Astrocyte (in vitro differentiated cells and primary cell): ENCODE measurements around the gene SCNN1B. TPM values are rescaled to one million over a fixed set of nuclear protein-coding genes. Genes with fewer than 3 reads are reported as not detected.
"Not testable (repeated sequence)": the region's sequence is repeated elsewhere in the genome, so short reads cannot be mapped to it uniquely, and the experiment has no call there.

Experiments used
- DNase-seq: peaks from one replicate; pipeline ENCODE4 v3.0.0-alpha.2; 2010; ENCODE audit warnings: low read depth
- FAIRE-seq: peaks from 2 replicates; lab custom pipeline; 2011; peaks lifted over from hg19 to GRCh38; lab: Jason Lieb, UNC
- H2AFZ ChIP-seq: 2 replicates; pipeline ENCODE4 v1.6.0; 2012; ENCODE audit warnings: low read depth, low read length, inconsistent platforms
- H3K27ac ChIP-seq: 2 replicates; pipeline ENCODE4 v1.5.1; 2011; ENCODE audit warnings: low read depth, low read length, inconsistent platforms
- H3K27me3 ChIP-seq: 2 replicates; pipeline ENCODE4 v1.6.0; 2011; ENCODE audit warnings: low read length, inconsistent platforms; ENCODE audit not compliant: insufficient read depth
- H3K36me3 ChIP-seq: 2 replicates; pipeline ENCODE4 v1.5.1; 2011; ENCODE audit warnings: low read length, inconsistent platforms; ENCODE audit not compliant: insufficient read depth
- H3K4me1 ChIP-seq: 2 replicates; pipeline ENCODE4 v1.5.1; 2011; ENCODE audit warnings: low read length, inconsistent platforms; ENCODE audit not compliant: insufficient read depth
- H3K4me2 ChIP-seq: 2 replicates; pipeline ENCODE4 v1.6.0; 2012; ENCODE audit warnings: low read length, inconsistent platforms
- H3K4me3 ChIP-seq: 2 replicates; pipeline ENCODE4 v1.5.1; 2011; ENCODE audit warnings: low read depth, mild to moderate bottlenecking, low read length, inconsistent platforms; ENCODE audit not compliant: insufficient read depth
- H3K79me2 ChIP-seq: 2 replicates; pipeline ENCODE4 v1.6.0; 2012; ENCODE audit warnings: mild to moderate bottlenecking, low read length, inconsistent platforms; ENCODE audit not compliant: insufficient read depth
- H3K9ac ChIP-seq: 2 replicates; pipeline ENCODE4 v1.6.0; 2012; ENCODE audit warnings: mild to moderate bottlenecking, low read length, inconsistent platforms
- H3K9me3 ChIP-seq: 2 replicates; pipeline ENCODE4 v1.5.1; 2012; ENCODE audit warnings: low read depth, mild to moderate bottlenecking, low read length, inconsistent platforms; ENCODE audit not compliant: insufficient read depth
- H4K20me1 ChIP-seq: 2 replicates; pipeline ENCODE4 v1.6.0; 2012; ENCODE audit warnings: low read length, inconsistent platforms; ENCODE audit not compliant: insufficient read depth
- H3K27ac Mint-ChIP-seq: one replicate; pipeline ENCODE4 v1.8.0; 2021; ENCODE audit warnings: mild to moderate bottlenecking, mixed read lengths; ENCODE audit not compliant: unreplicated experiment
- H3K27me3 Mint-ChIP-seq: one replicate; pipeline ENCODE4 v1.8.0; 2021; ENCODE audit warnings: low read depth, mixed read lengths; ENCODE audit not compliant: unreplicated experiment
- H3K36me3 Mint-ChIP-seq: one replicate; pipeline ENCODE4 v1.8.0; 2021; ENCODE audit warnings: low read depth, mixed read lengths; ENCODE audit not compliant: unreplicated experiment
- H3K4me1 Mint-ChIP-seq: one replicate; pipeline ENCODE4 v1.8.0; 2021; ENCODE audit warnings: low read depth, mixed read lengths; ENCODE audit not compliant: unreplicated experiment
- H3K4me3 Mint-ChIP-seq: one replicate; pipeline ENCODE4 v1.8.0; 2021; ENCODE audit warnings: mild to moderate bottlenecking, moderate library complexity, mixed read lengths; ENCODE audit not compliant: unreplicated experiment
- H3K9me3 Mint-ChIP-seq: one replicate; pipeline ENCODE4 v1.8.0; 2021; ENCODE audit warnings: mild to moderate bottlenecking, mixed read lengths; ENCODE audit not compliant: unreplicated experiment
- CTCF ChIP-seq: IDR thresholded peaks from 2 replicates; pipeline ENCODE4 v1.5.1; 2011; ENCODE audit warnings: low read depth, mild to moderate bottlenecking, inconsistent platforms, low read length, moderate library complexity; ENCODE audit not compliant: insufficient read depth
- EZH2 ChIP-seq: IDR thresholded peaks from 2 replicates; pipeline ENCODE4 v1.6.1; 2012; ENCODE audit warnings: mild to moderate bottlenecking, low read length, inconsistent platforms; ENCODE audit not compliant: insufficient read depth
- total RNA-seq: library from RNA; stranded (reverse); gene quantifications from 2 replicates; pipeline ENCODE4 v1.2.1, GENCODE V29; 2021

Gene SCNN1B
- total RNA-seq, 1 donor from 2014 or later, result not detected

- H2AFZ ChIP-seq, result no peak overlapping the region
These were observed 5.1 kb upstream of the SCNN1B start for GRCh38 chr16:23296994-23297393.

GRCh38 chr16:23298290-23298915, 3.7 kb upstream of the SCNN1B start:
- TF ChIP-seq EZH2 (no peak), CTCF (no peak)
- H3K4me3 ChIP-seq, result no peak overlapping the region
- no peaks in the 10 kb centered on the region for H3K9me3 Mint-ChIP-seq

More at GRCh38 chr16:23296994-23297393, 5.1 kb upstream of the SCNN1B start:
- H3K9me3 ChIP-seq, result no peaks in the 10 kb centered on the region
- H3K36me3 Mint-ChIP-seq, result no peaks in the 10 kb centered on the region
- no peak overlapping the region for H3K27ac ChIP-seq
- no peak overlapping the region for H3K4me3 Mint-ChIP-seq
- TF ChIP-seq EZH2, result no peak
- TF ChIP-seq CTCF, result no peak
- FAIRE-seq (no peak), DNase-seq (no peak)
- no peaks in the 10 kb centered on the region for H3K9me3 Mint-ChIP-seq
- no peaks in the 10 kb centered on the region for H3K79me2 ChIP-seq
- no peak overlapping the region for H3K4me2 ChIP-seq
- no peak overlapping the region for H3K9ac ChIP-seq
- no peak overlapping the region for H3K4me3 ChIP-seq
- peaks cover 24% of the 10 kb centered on the region for H3K27me3 Mint-ChIP-seq
- H3K27me3 ChIP-seq, result peaks cover 11% of the 10 kb centered on the region
- H3K4me1 ChIP-seq, result no peaks in the 10 kb centered on the region
- no peaks in the 10 kb centered on the region for H3K36me3 ChIP-seq
- H4K20me1 ChIP-seq, result no peaks in the 10 kb centered on the region
- H3K4me1 Mint-ChIP-seq, result peaks cover 2% of the 10 kb centered on the region
- no peak overlapping the region for H3K27ac Mint-ChIP-seq

GRCh38 chr16:23299815-23300214, 2.3 kb upstream of the SCNN1B start:
- H3K36me3 Mint-ChIP-seq, H4K20me1 ChIP-seq, H3K9me3 ChIP-seq, H3K27ac Mint-ChIP-seq, DNase-seq, H3K9ac ChIP-seq, H3K4me3 Mint-ChIP-seq, H2AFZ ChIP-seq, H3K9me3 Mint-ChIP-seq, H3K4me1 Mint-ChIP-seq, H3K4me2 ChIP-seq, FAIRE-seq, H3K4me3 ChIP-seq, H3K27ac ChIP-seq, H3K4me1 ChIP-seq, H3K79me2 ChIP-seq, H3K36me3 ChIP-seq: not testable (repeated sequence)
- peaks cover 42% of the 10 kb centered on the region for H3K27me3 Mint-ChIP-seq
- H3K27me3 ChIP-seq, result peaks cover 26% of the 10 kb centered on the region

More at GRCh38 chr16:23298290-23298915, 3.7 kb upstream of the SCNN1B start:
- Histone ChIP-seq H3K79me2 (no peaks in the 10 kb centered on the region), H2AFZ (no peak overlapping the region), H4K20me1 (no peaks in the 10 kb centered on the region), H3K9ac (no peak overlapping the region), H3K27ac (no peak overlapping the region), H3K4me2 (no peak overlapping the region), H3K36me3 (no peaks in the 10 kb centered on the region), H3K9me3 (no peaks in the 10 kb centered on the region), H3K4me1 (no peaks in the 10 kb centered on the region), H3K27me3 (peaks cover 21% of the 10 kb centered on the region)
- Mint-ChIP-seq H3K36me3 (no peaks in the 10 kb centered on the region), H3K27ac (no peak overlapping the region), H3K4me1 (peaks cover 2% of the 10 kb centered on the region), H3K27me3 (peaks cover 34% of the 10 kb centered on the region), H3K4me3 (no peak overlapping the region)
- no peak for DNase-seq
- no peak for FAIRE-seq
